Cardiac muscle cell (in vitro differentiated cells and primary cell): ENCODE data around the gene TMEM139. TPM values are rescaled to one million over a fixed set of nuclear protein-coding genes. Genes with fewer than 3 reads are reported as not detected.
A peak's percentile ranks its signal among the peaks of the same experiment; 100 is the strongest.

Experiments
- DNase-seq, 2 donors: peaks; one replicate each; pipeline versions ENCODE4 v3.0.0 to v3.0.0-alpha.2; 2010 to 2017; ENCODE audit warnings: low read depth in 1 of 2, low spot score in 1 of 2
- H3K27ac ChIP-seq: fragments of 200-600 bp; sonication (generic); 2 replicates; pipeline ENCODE4 v1.5.1; 2016
- H3K27me3 ChIP-seq: fragments of 200-600 bp; sonication (generic); 2 replicates; pipeline ENCODE4 v1.6.0; 2016; ENCODE audit warnings: control low read depth
- H3K36me3 ChIP-seq: fragments of 200-600 bp; sonication (generic); 2 replicates; pipeline ENCODE4 v1.5.1; 2016; ENCODE audit warnings: control low read depth
- H3K4me1 ChIP-seq: fragments of 200-600 bp; sonication (generic); 2 replicates; pipeline ENCODE4 v1.8.1; 2017; ENCODE audit warnings: low read depth, mild to moderate bottlenecking, mixed run types
- H3K4me3 ChIP-seq: fragments of 200-600 bp; sonication (generic); 2 replicates; pipeline ENCODE4 v1.5.1; 2016; ENCODE audit warnings: mild to moderate bottlenecking
- H3K9me3 ChIP-seq: fragments of 200-600 bp; sonication (generic); 2 replicates; pipeline ENCODE4 v1.5.1; 2017; ENCODE audit warnings: low read depth, mild to moderate bottlenecking, control low read depth
- CTCF ChIP-seq: IDR thresholded peaks from 2 replicates; pipeline ENCODE4 v1.5.1; 2012; ENCODE audit warnings: low read depth, mild to moderate bottlenecking, low read length
- polyA plus RNA-seq: library from polyadenylated mRNA; unstranded; fragments of >200 nt; fragmentation: Nextera tagmentation; extraction: Ambion mirVana; gene quantifications from 2 replicates; pipeline ENCODE4 v1.2.1, GENCODE V29; 2016
- total RNA-seq: library from RNA; depleted of rRNA; stranded (reverse); fragments of >200 nt; gene quantifications from 2 replicates; pipeline ENCODE4 v1.2.3, GENCODE V29; 2016

The TMEM139 gene
- total and polyA plus RNA-seq, 2 experiments from 2014 or later, result 0.69 to 2.0 TPM

- no peaks in the 10 kb centered on the region for H3K27me3 ChIP-seq
- H3K4me3 ChIP-seq, result no peak overlapping the region
- peaks cover 70% of the 10 kb centered on the region for H3K36me3 ChIP-seq
- TF ChIP-seq CTCF, result no peak
- DNase-seq, result no peak
- no peak overlapping the region for H3K27ac ChIP-seq
- peaks cover 11% of the 10 kb centered on the region for H3K4me1 ChIP-seq
- H3K9me3 ChIP-seq, result no peaks in the 10 kb centered on the region
Observed at GRCh38 chr7:143300959-143301935, 16.5 kb downstream of the TMEM139 start.

GRCh38 chr7:143303733-143304132, 19.0 kb downstream of the TMEM139 start:
- no peak overlapping the region for H3K4me3 ChIP-seq
- no peak for DNase-seq
- no peak overlapping the region for H3K27ac ChIP-seq
- no peaks in the 10 kb centered on the region for H3K4me1 ChIP-seq
- no peaks in the 10 kb centered on the region for H3K27me3 ChIP-seq
- peaks cover 65% of the 10 kb centered on the region for H3K36me3 ChIP-seq
- no peaks in the 10 kb centered on the region for H3K9me3 ChIP-seq
- TF ChIP-seq CTCF, result no peak

GRCh38 chr7:143304938-143305337, 20.2 kb downstream of the TMEM139 start:
- peaks cover 63% of the 10 kb centered on the region for H3K36me3 ChIP-seq
- no peaks in the 10 kb centered on the region for H3K9me3 ChIP-seq
- no peak for DNase-seq
- H3K4me1 ChIP-seq, result no peaks in the 10 kb centered on the region
- no peak for TF ChIP-seq CTCF
- no peak overlapping the region for H3K4me3 ChIP-seq
- no peak overlapping the region for H3K27ac ChIP-seq
- no peaks in the 10 kb centered on the region for H3K27me3 ChIP-seq

- H3K4me3 ChIP-seq, result no peak overlapping the region
- no peaks in the 10 kb centered on the region for H3K9me3 ChIP-seq
- peaks cover 57% of the 10 kb centered on the region for H3K36me3 ChIP-seq
- H3K27ac ChIP-seq, result no peak overlapping the region
- peak; percentile 48 to 68 for DNase-seq
- H3K27me3 ChIP-seq, result no peaks in the 10 kb centered on the region
- no peaks in the 10 kb centered on the region for H3K4me1 ChIP-seq
- peak; percentile 79 for TF ChIP-seq CTCF
Observed at GRCh38 chr7:143305423-143306070, 20.8 kb downstream of the TMEM139 start.

GRCh38 chr7:143308632-143309031, 23.9 kb downstream of the TMEM139 start:
- peaks cover 28% of the 10 kb centered on the region for H3K36me3 ChIP-seq
- H3K9me3 ChIP-seq, result no peaks in the 10 kb centered on the region
- H3K27ac ChIP-seq, result no peak overlapping the region
- H3K4me1 ChIP-seq, result no peaks in the 10 kb centered on the region
- TF ChIP-seq CTCF, result no peak
- no peak overlapping the region for H3K4me3 ChIP-seq
- no peak for DNase-seq
- H3K27me3 ChIP-seq, result no peaks in the 10 kb centered on the region
